Effector CD8-positive, alpha-beta T cell (primary cell): ENCODE results near the gene TM9SF2.

Experiments
- DNase-seq: peaks from one replicate; lab custom pipeline; 2025; lab: John Stamatoyannopoulos, UW

TM9SF2 gene

DNA sequence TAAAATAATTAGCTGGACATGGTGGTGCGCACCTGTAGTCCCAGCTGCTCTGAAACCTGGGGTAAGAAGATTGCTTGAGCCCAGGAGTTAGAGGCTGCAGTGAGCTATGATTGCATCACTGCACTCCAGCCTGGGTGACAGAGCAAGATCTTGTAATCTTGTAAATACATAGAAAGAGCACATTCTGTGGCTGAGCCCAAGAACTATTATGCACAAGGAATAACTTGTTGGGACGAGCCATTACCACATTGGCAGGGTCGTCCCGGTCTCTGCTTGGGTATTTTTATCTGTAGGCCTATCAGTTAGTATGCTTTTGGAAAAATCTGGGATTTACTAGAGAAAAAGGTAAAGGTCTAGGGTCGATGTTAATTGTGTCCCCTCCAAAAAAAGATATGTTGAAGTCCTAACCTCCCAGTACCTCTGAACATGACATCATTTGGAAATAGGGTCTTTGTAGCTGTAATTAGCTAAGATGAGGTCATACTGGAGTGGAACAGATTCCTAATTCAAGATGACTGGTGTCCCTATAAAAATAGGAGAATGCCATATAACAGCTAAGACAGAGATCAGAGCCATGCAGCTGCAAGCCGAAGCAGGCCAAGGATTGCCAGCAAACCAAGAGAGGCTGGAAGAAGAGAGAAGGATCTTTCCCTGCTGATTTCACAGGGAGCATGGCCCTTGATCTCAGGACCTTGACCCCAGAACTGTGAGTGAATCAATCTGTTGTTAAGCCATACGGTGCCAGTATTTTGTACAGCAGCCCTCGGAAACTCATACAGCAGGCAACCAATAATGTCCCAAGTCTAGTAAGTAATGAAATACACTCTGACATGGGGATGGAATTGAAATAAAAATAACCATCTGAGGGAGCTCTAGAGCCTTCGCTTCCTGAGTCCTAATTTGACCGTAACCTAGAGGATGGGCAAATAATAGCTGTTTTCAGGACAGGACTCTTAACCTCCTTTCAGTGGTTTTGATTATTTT, 77.0 kb downstream of the TM9SF2 start:
- no peak for DNase-seq

DNA sequence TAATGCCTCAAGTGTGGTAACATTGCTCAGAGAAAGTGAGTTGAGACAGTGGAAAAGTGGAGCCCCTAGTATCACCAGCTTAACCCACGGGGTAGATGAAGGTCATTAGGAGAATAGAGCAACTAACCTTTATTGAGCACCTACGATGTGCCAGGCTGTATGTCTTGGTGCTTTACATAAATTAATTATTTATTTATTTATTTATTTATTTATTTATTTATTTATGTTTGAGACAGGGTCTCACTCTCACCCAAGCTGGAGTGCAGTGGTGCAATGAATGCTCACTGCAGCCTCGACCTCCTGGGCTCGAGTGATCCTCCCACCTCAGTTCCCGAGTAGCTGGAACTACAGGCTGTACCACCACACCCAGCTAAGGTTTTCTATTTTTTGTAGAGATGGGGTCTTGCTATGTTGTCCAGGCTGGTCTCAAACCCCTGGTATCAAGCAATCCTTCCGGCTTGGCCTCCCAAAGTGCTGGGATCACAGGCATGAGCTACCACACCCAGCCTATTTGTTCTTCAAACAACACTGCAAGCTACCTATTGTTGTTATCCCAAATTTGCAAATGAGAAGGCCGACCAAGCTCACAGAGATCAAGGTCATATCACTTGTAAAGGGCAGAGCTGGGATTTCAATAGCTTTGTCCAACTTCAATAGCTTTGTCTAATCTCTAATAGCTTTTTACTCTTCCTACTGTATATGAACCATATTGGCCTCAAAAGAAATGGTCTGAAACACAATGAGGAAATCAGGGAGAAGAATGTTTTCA, 79.4 kb downstream of the TM9SF2 start:
- no peak for DNase-seq

DNA sequence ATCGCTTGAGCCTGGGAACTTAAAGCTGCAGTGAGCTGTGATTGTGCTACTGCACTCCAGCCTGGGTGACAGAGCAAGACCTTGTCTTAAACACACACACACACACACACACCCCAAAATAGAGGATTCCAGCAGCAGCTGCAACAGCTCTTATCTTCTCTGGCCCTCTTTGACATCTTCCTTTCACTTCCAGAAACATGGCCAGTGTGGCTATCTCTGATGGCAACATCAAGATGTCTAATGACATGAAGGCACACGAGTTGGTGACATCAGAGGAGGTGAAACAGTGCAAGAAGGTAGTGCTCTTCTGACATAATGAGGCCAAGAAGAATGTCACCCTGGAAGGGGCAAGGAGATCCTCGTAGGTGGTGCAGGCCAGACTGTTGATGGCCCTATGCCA, 81.2 kb downstream of the TM9SF2 start:
- DNase-seq = no peak

DNA sequence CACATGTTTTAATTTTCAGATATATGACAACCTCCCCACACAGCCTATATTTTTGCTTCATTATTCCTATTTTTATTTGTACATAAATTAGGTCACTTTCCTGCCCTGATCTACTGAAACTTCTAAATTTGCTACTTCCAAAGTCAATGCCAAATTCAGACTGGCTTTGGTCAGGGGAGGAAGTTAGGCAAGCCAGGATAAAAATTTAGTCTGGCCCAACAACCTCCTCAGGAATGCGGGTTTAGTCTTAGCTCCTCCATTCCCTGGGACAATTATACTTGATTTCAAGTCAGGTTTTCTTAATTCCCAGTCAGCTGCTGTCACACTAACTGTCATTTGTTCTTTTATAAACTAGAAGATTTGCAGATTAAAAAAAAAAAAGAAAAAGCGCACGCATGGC, 84.3 kb downstream of the TM9SF2 start:
- DNase-seq = no peak

DNA sequence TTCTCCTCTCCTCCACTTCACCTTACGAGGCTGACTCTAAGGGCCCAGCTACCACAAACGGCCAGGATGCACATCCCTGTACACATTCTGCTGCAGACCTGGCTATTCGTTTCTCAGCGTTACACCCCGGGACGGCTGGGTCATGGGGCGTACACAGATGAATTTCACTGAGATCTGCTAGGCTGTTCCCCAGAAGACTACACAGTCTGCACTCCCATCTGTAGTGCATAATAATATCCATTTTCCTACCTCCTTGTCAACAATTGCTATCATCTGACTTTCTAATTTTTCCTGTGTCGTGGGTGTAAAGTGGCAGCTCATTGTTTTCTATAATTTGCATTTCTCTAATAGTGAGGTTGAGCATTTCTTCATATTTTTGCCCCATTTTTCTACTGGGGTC, 85.7 kb downstream of the TM9SF2 start:
- DNase-seq = no peak

DNA sequence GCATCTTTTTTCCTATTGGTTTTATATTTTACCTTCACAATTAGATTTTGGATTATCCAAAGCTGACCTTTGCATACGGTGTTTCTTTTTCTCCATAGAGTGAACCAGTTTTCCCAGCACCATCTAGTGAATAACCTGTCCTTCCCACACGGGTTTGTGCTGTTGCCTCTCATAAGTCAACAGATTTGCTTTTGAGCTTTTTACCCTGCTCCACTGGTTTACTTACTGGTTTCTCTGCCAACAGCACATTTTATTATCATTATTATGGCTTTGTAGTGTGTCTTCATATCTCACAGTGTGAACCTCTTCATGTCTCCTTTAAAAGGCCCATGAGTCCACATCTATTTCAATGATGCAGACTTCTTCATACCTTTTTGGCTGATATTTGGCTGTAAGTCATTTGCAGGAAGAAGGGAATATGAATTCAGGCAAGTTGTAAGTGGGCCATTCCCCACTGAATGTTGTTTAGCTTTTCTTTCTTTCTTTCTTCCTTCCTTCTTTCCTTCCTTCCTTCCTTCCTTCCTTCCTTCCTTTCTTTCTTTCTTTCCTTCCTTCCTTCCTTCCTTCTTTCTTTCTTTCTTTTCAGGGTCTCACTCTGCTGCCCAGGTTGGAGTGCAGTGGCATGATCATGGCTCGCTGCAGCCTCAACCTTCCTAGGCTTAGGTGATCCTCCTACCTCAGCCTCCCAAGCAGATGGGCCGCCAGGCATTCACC, 86.8 kb downstream of the TM9SF2 start:
- no peak for DNase-seq

DNA sequence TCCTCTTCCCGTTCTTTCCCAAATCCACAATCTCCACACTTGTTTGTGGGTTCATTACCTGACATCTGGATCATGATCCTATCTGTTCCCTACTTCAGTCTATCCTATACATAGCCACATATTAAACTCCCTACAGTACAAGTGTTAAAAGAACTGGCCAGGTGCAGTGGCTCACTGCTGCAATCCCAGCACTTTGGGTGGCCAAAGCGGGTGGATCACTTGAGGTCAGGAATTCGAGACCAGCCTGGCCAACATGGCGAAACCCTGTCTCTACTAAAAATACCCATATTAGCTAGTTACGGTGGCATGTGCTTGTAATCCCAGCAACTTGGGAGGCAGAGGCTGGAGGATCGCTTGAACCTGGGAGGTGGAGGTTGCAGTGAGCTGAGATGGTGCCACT, 88.3 kb downstream of the TM9SF2 start:
- DNase-seq = no peak

DNA sequence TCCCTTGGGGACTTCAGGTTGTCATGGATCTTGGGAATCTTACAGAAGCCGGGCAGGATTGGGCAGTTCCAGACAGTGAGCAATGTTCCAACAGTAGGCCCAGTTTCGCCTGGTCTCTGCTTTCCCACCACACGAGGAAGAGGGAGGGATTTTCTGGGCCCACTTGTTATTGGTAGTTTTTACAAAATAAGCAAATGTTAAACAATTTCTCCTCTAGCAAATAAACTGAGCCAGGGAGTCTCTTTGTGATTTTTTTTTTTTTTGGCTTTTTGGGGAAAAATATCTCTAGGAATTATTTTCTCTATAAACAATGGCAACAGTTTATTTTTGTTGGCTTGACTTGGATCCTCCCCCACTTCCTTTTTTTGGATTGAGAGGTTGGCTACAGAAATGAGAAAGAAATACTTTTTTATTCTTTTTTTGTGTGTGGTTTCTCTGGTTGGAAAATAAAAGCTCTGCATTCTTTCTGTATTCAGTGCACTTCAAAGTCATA, 89.3 kb downstream of the TM9SF2 start:
- no peak for DNase-seq

DNA sequence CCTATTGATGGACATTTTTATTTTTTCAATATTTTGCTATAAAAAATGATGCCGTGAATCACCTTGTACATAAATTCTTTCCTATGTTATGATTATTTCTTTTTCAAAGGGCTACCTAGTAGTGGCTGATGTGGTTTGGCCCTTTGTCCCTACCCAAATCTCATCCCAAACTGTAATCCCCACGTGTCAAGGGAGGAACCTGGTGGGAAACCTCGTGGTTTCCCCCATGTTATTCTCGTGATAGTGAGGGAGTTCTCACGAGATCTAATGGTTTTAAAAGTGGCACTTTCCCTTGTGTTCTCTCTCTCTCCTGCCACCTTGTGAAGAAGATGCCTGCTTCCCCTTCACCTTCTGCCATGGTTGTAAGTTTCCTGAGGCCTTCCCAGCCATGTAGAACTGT, 94.9 kb downstream of the TM9SF2 start:
- DNase-seq = no peak

DNA sequence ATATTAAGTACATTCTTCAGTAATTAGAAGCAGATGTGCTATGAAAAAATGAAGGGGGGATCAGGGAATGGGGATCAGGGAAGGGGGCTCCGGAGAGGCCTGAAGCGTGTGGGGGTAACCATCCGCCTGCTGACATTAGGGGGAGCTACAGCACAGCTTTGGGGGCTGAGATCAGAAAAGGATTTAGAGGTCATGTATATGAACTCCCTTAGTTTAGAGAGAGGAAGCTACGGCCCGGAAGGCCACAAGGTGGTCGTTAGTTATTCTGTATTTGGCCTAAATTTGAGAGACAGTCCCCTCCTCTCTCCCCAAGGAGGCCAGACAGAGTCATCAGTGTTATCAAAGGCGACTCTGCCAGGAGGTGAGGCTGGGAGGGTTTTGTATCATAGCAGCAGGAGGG, 99.0 kb downstream of the TM9SF2 start:
- DNase-seq = peak; percentile 5

DNA sequence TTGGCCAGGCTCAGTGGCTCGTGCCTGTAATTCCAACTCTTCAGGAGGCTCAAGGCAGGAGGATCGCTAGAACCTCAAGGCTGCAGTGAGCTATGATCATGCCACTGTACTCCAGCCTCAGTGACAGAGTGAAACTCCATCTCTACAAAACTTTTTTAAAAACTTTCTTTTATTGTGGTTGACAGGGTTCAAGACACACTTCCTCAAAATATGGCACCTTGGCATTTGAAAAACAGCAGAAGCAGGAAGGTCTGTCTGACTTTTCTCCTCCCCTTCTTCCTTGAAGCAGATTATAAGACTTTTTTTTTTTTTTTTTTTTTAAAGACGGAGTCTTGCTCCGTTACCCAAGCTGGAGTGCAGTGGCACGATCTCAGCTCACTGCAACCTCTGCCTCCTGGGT, 100.3 kb downstream of the TM9SF2 start:
- DNase-seq = no peak

DNA sequence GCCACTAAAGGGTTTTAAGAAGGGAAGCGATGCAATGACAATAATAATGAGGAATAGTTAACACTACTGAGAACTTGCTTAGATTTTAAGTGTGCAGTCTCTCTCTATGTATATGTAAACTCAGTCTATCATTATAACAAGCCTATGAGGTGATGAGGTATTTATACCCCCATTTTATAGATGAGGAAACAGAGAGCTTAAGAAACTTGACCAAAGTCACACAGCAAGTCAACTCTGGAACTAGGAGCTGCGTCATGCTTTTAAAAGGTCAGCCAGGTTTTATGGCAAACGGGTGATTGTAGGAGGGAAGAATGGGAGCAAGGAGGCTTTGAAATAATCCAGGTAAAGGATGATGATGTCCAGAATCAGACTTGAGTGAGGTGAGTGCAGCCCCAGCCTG, 103.4 kb downstream of the TM9SF2 start:
- DNase-seq = no peak

DNA sequence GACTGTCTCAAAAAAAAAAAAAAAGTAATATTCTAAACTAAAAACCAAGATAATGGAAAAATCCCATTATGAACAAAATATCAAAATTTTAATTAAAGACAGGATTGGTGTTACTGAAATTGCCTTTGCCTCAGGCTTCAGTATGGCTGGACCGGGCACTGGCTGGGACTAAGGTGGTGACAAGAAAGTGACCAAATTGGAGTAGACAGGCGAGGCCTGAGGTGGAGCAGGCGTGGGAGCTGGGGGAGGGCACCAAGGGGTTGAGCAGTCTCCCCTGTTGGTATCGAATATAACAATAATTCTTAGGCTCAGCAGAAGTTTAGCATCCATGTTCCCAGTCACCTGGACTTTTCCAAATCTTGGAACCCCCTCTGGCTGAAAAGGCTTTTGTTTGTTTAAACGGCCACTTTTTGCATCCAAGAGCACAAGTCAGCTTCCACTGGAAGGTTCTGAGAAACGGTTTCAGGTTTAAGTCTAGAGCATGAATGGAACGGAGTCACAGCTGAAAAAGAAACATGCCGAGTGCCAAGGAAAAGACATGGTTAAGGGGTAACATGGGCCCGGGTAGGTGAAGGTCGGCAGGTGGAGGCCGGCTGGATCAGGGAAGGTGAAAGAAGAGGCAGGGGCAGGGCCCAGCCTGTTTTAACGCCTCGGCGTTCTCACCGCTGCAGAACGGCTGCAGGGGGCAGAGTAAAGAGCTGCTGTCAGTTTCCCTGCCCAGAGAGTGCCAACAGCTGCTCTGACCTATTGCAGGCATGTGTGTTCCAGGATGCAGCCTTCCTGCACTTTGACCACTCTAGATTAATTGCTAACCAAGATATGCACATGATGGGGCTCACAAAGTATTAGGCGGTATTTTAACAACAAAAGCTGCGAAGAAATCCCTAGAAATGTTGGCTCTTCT, 104.4 kb downstream of the TM9SF2 start:
- DNase-seq = peak; percentile 13

DNA sequence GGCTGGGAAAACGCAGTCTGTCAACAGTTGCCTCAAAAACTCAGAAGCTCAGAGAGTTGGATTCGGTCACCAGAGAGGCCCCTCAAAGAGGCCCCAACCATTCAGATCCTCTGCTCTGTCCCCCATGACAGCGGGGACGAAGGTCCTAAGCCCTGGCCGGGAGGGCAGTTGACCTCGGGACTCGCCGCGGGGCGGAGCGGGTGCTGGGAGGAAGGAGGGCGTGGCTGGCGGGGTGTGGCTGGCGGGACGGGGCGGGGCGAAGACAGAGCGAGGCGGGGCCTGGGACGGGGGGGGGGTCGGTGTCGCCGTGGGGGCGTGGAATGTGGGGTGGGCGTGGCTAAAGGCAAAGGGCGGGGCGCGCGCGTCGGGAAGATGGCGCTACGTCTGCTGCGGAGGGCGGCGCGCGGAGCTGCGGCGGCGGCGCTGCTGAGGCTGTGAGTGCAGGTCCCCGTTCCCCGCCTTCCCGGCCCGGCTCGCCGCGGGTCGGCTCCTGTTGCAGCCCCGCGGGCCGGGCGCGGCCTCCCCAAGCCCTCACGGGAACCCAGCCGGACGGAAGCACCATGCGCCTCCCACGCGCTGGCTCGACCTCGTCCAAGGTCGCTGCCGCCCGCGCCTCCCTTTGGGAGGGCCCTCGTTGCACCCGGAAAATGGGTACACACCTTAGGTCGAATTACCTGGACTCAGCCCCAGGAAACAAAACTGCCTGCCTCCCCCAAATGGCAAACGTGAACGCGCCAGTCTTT, 105.2 kb downstream of the TM9SF2 start, which contains the start of gene CLYBL:
Gene CLYBL, plus strand, starts transcription at position 367 of the 743 bp plus-strand sequence.
- peak; percentile 87 for DNase-seq

DNA sequence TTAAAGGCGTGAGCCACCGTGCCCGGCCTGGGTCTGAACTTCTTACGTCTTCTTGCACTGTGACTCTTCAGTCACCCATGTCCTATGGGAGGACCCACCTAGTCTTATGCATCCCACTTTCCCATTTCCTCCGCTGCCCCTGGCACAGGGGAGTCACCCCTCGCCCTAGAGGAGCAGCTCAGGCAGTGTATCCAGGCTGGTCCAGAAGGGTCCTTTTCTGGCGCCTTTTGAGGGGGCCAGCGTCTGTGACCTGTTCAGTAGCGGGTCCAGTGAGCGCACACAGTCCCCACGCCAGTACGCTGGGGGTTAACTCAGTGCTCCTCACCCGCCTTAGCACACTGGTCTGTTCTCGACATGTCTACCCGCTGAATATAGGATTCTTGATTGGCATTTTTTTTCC, 107.1 kb downstream of the TM9SF2 start:
- no peak for DNase-seq

DNA sequence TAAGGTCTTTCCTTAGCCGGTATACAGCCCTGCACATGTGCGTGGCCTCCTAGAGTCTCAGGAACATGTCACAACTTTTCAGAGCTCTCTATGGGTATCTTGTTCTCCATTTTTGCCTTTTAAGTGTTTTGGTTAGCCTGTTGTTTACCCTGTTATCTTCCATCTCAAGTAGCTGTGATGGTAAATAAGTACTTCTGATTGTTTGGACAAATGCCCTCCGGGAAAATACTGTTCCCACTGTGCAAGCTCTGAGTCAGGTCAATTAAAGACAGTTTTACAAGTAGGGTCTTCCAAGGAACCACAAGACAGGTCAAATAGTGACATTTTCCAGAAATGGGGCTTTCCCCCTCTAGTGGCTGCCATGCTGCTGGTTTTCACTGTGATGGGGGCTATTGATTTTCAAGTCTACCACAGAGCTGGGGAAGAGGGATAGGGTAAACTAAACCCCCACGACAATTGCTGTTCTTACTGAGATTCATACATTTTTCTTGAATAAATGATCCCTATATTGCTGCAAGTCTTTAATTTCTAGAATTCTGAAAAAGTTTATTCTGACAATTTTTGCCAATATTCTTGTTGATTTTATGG, 109.5 kb downstream of the TM9SF2 start:
- no peak for DNase-seq
